PC-3 (cell line): ENCODE data around the gene PHF1. TPM values are rescaled to one million over a fixed set of nuclear protein-coding genes. Genes with fewer than 3 reads are reported as not detected.

Experiments used
- microRNA-seq: library from miRNA; unstranded; fragments of <30 nt; microRNA quantifications from one replicate; pipeline ENCODE4 v1.1.0, GENCODE V29; 2020; ENCODE audit not compliant: unreplicated experiment
- total RNA-seq: library from RNA; depleted of rRNA; stranded (reverse); fragments of >200 nt; gene quantifications from 2 replicates; pipeline ENCODE4 v1.2.3, GENCODE V29; 2014; rRNA removed

PHF1 gene
- total RNA-seq, 1 experiment from 2014 or later, result 36.6 TPM

Small RNA genes lying within 50 kb of the gene (microRNA-seq; reads per million reads assigned to microRNA genes)
- gene MIR5004, result not detected

Other genes starting within 250 kb of the PHF1 start
- 0.58 and 0.63 TPM in 2 replicates for gene COL11A2, start 218.5 kb upstream of the PHF1 start, total RNA-seq
- gene RXRB, start 210.3 kb upstream of the PHF1 start, total RNA-seq, result 24.0 and 30.9 TPM in 2 replicates
- gene SLC39A7, start 210.1 kb upstream of the PHF1 start, total RNA-seq, result 128 and 149 TPM in 2 replicates
- 4.2 and 6.2 TPM in 2 replicates for gene HSD17B8, start 206.4 kb upstream of the PHF1 start, total RNA-seq
- 23.3 and 37.5 TPM in 2 replicates for gene RING1, start 202.5 kb upstream of the PHF1 start, total RNA-seq
- gene VPS52, start 139.1 kb upstream of the PHF1 start, total RNA-seq, result 33.7 and 39.9 TPM in 2 replicates
- gene RPS18, start 138.9 kb upstream of the PHF1 start, total RNA-seq, result 2,873 and 3,161 TPM in 2 replicates
- gene B3GALT4, start 133.9 kb upstream of the PHF1 start, total RNA-seq, result 7.9 and 8.4 TPM in 2 replicates
- 104 and 146 TPM in 2 replicates for gene WDR46, start 121.8 kb upstream of the PHF1 start, total RNA-seq
- gene PFDN6, start 121.4 kb upstream of the PHF1 start, total RNA-seq, result 153 and 181 TPM in 2 replicates
- gene RGL2, start 112.1 kb upstream of the PHF1 start, total RNA-seq, result 34.9 and 37.0 TPM in 2 replicates
- gene TAPBP, start 96.9 kb upstream of the PHF1 start, total RNA-seq, result 67.2 and 77.8 TPM in 2 replicates
- 18.8 and 19.8 TPM in 2 replicates for gene ZBTB22, start 93.3 kb upstream of the PHF1 start, total RNA-seq
- gene DAXX, start 88.1 kb upstream of the PHF1 start, total RNA-seq, result 35.1 and 40.3 TPM in 2 replicates
- 60.6 and 66.7 TPM in 2 replicates for gene KIFC1, start 19.2 kb upstream of the PHF1 start, total RNA-seq
- gene CUTA, start 7.1 kb downstream of the PHF1 start, total RNA-seq, result 227 and 242 TPM in 2 replicates
- 1.9 and 2.9 TPM in 2 replicates for gene SYNGAP1, start 9.1 kb downstream of the PHF1 start, total RNA-seq
- 7.0 and 9.1 TPM in 2 replicates for gene ZBTB9, start 43.6 kb downstream of the PHF1 start, total RNA-seq
- 15.1 and 23.7 TPM in 2 replicates for gene BAK1, start 169.3 kb downstream of the PHF1 start, total RNA-seq
- 41.8 and 50.6 TPM in 2 replicates for gene ITPR3, start 210.3 kb downstream of the PHF1 start, total RNA-seq